ENCODE measurements around the gene ZCCHC7. TPM values are rescaled to one million over a fixed set of nuclear protein-coding genes. Genes with fewer than 3 reads are reported as not detected.
A peak's percentile ranks its signal among the peaks of the same experiment; 100 is the strongest.

Gene ZCCHC7
- total and polyA plus RNA-seq, 9 of the 15 experiments (the other 6 are each of a cell fraction or from before 2014, with no cell fraction given): 34.1 to 68.9 (median 48.8) TPM

- TF ChIP-seq CAMTA2 (CRISPR knock-in tag; conservative IDR thresholded peaks at IDR 0.05): no peak
- 0 out of 2 replicates have a peak, but pooled peaks have one; percentile 52 for TF ChIP-seq SMAD4 (CRISPR knock-in tag; conservative IDR thresholded peaks at IDR 0.05)
- peak; percentile 44; the same call in 1 of the 2 replicates for TF ChIP-seq NCOA6 (IDR thresholded peaks at IDR 0.05)
- TF ChIP-seq BRD4 (IDR thresholded peaks at IDR 0.05): 0 out of 2 replicates have a peak, but pooled peaks have one; percentile 43
- TF ChIP-seq, protein P1, sequence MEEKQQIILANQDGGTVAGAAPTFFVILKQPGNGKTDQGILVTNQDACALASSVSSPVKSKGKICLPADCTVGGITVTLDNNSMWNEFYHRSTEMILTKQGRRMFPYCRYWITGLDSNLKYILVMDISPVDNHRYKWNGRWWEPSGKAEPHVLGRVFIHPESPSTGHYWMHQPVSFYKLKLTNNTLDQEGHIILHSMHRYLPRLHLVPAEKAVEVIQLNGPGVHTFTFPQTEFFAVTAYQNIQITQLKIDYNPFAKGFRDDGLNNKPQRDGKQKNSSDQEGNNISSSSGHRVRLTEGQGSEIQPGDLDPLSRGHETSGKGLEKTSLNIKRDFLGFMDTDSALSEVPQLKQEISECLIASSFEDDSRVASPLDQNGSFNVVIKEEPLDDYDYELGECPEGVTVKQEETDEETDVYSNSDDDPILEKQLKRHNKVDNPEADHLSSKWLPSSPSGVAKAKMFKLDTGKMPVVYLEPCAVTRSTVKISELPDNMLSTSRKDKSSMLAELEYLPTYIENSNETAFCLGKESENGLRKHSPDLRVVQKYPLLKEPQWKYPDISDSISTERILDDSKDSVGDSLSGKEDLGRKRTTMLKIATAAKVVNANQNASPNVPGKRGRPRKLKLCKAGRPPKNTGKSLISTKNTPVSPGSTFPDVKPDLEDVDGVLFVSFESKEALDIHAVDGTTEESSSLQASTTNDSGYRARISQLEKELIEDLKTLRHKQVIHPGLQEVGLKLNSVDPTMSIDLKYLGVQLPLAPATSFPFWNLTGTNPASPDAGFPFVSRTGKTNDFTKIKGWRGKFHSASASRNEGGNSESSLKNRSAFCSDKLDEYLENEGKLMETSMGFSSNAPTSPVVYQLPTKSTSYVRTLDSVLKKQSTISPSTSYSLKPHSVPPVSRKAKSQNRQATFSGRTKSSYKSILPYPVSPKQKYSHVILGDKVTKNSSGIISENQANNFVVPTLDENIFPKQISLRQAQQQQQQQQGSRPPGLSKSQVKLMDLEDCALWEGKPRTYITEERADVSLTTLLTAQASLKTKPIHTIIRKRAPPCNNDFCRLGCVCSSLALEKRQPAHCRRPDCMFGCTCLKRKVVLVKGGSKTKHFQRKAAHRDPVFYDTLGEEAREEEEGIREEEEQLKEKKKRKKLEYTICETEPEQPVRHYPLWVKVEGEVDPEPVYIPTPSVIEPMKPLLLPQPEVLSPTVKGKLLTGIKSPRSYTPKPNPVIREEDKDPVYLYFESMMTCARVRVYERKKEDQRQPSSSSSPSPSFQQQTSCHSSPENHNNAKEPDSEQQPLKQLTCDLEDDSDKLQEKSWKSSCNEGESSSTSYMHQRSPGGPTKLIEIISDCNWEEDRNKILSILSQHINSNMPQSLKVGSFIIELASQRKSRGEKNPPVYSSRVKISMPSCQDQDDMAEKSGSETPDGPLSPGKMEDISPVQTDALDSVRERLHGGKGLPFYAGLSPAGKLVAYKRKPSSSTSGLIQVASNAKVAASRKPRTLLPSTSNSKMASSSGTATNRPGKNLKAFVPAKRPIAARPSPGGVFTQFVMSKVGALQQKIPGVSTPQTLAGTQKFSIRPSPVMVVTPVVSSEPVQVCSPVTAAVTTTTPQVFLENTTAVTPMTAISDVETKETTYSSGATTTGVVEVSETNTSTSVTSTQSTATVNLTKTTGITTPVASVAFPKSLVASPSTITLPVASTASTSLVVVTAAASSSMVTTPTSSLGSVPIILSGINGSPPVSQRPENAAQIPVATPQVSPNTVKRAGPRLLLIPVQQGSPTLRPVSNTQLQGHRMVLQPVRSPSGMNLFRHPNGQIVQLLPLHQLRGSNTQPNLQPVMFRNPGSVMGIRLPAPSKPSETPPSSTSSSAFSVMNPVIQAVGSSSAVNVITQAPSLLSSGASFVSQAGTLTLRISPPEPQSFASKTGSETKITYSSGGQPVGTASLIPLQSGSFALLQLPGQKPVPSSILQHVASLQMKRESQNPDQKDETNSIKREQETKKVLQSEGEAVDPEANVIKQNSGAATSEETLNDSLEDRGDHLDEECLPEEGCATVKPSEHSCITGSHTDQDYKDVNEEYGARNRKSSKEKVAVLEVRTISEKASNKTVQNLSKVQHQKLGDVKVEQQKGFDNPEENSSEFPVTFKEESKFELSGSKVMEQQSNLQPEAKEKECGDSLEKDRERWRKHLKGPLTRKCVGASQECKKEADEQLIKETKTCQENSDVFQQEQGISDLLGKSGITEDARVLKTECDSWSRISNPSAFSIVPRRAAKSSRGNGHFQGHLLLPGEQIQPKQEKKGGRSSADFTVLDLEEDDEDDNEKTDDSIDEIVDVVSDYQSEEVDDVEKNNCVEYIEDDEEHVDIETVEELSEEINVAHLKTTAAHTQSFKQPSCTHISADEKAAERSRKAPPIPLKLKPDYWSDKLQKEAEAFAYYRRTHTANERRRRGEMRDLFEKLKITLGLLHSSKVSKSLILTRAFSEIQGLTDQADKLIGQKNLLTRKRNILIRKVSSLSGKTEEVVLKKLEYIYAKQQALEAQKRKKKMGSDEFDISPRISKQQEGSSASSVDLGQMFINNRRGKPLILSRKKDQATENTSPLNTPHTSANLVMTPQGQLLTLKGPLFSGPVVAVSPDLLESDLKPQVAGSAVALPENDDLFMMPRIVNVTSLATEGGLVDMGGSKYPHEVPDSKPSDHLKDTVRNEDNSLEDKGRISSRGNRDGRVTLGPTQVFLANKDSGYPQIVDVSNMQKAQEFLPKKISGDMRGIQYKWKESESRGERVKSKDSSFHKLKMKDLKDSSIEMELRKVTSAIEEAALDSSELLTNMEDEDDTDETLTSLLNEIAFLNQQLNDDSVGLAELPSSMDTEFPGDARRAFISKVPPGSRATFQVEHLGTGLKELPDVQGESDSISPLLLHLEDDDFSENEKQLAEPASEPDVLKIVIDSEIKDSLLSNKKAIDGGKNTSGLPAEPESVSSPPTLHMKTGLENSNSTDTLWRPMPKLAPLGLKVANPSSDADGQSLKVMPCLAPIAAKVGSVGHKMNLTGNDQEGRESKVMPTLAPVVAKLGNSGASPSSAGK (IDR thresholded peaks at IDR 0.05): peak; percentile 33; the same call in 1 of the 2 replicates
- TF ChIP-seq ILK (tag; IDR thresholded peaks at IDR 0.05; ENCODE audit: borderline replicate concordance, low read depth): peak; percentile 47; the same call in 1 of the 2 replicates
- TF ChIP-seq ZNF449 (CRISPR knock-in tag; IDR thresholded peaks at IDR 0.05): 0 out of 2 replicates have a peak, but pooled peaks have one; percentile 11
- 0 out of 2 replicates have a peak, but pooled peaks have one; percentile 60 for TF ChIP-seq KAT7 (CRISPR knock-in tag; IDR thresholded peaks at IDR 0.05; ENCODE audit: borderline replicate concordance)
Measured at GRCh38 chr9:37200433-37201005, 80.1 kb downstream of the ZCCHC7 start (continued).
